H1 (cell line): ENCODE data around the gene INPP5F.

Experiments
- CBX5 ChIP-seq: fragments of 300-800, 300-1000 bp; sonication (generic); IDR thresholded peaks from 2 replicates; pipeline ENCODE4 v1.7.1; 2016; ENCODE audit warnings: antibody characterized with exemption, low read length, low read depth
- CTCF ChIP-seq, 3 experiments: IDR thresholded peaks; 1 replicate in 2 of 3; 2 replicates in 1 of 3; pipeline versions ENCODE4 v1.5.1 to v1.6.1; 2011; ENCODE audit warnings: low read length in 3 of 3, mild to moderate bottlenecking in 3 of 3, inconsistent platforms in 2 of 3, low read depth in 1 of 3, moderate library complexity in 1 of 3; ENCODE audit not compliant: insufficient read depth in 1 of 3; ENCODE audit errors: control extremely low read depth in 1 of 3
- HDAC2 ChIP-seq, 2 experiments: fragments of 300-600 bp in 1 of 2; sonication (generic) in 1 of 2; IDR thresholded peaks; 2 replicates each; pipeline ENCODE4 v1.6.1; 2011 to 2012; ENCODE audit warnings: low read depth in 2 of 2, low read length in 2 of 2, mild to moderate bottlenecking in 2 of 2, moderate library complexity in 2 of 2, borderline replicate concordance in 1 of 2, inconsistent platforms in 1 of 2
- POLR2A ChIP-seq, 2 experiments: IDR thresholded peaks; 1 replicate in 1 of 2; 2 replicates in 1 of 2; pipeline ENCODE4 v1.6.1; 2011; ENCODE audit warnings: low read depth in 2 of 2, low read length in 2 of 2, mild to moderate bottlenecking in 2 of 2; ENCODE audit errors: control extremely low read depth in 1 of 2

GRCh38 chr10:119753309-119753708 lies 27.5 kb downstream of the INPP5F start:
- TF ChIP-seq POLR2A (IDR thresholded peaks at IDR 0.05; ENCODE audit: control extremely low read depth in 1 of 2, low read depth in 2 of 2, low read length in 2 of 2) (no peak), CTCF (IDR thresholded peaks at IDR 0.05; ENCODE audit: control extremely low read depth in 1 of 3, insufficient read depth in 1 of 3, low read depth in 1 of 3, low read length in 3 of 3) (no peak), HDAC2 (IDR thresholded peaks at IDR 0.05; ENCODE audit: borderline replicate concordance in 1 of 2, low read depth in 2 of 2, low read length in 2 of 2) (no peak), CBX5 (no peak)
